ENCODE measurements around the gene PLXDC2.
"Not testable (repeated sequence)": the region's sequence is repeated elsewhere in the genome, so short reads cannot be mapped to it uniquely, and the experiment has no call there.

The PLXDC2 gene

DNA sequence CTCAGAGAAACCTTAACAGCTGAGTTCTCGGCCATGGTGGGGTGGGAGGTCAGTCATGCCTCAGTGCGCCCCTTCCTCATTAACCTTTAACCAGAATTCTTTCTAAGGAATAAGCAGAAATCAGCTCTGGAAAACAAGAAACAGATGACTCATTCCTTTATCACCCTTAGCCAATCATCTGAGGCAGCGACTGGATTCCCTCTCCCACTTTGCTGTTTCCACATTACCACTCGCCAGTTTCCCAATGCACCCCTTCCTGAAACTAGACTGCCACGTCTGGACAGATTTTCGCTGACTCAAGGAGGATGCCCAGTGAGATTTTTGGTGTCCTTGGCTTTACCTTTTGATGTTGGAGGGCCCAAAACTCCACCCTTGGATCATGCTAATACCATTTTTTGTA lies 223.8 kb downstream of the PLXDC2 start:
- no peak for DNase-seq (ENCODE audit: low read depth in 2 of 2)

DNA sequence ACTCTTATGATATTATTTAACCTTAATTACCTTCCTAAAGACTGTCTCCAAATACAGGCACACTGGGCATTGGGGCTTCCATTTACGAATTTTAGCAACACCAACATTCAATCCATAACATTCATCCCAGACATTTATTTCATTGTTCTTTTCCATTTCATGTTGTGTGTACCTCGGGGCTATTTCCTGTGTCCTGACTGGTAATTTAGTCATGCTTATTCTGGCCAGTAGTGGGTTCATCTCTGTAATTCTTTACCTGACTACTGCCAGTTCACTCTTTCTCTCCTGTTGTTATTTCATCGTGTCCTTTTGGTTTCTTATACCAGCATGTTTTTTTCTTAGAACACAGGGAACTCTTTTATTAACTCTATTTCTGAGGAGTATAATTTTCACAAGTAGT lies 225.7 kb downstream of the PLXDC2 start:
- no peak for DNase-seq (ENCODE audit: low read depth in 2 of 2)

DNA sequence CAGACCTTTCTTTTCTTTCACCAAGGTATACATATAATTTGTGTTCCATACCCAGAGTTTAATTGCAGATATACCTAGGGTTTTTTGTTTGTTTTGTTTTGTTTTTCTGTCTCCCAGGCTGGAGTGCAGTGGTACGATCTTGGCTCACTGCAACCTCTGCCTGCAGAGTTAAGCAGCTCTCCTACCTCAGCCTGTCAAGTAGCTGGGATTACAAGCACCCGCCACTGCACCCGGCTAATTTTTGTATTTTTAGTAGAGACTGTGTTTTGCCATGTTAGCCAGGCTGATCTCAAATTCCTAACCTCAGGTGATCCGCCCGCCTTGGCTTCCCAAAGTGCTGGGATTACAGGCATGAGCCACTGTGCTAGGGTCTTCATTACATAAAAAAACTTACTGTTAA lies 228.9 kb downstream of the PLXDC2 start:
- DNase-seq (ENCODE audit: low read depth in 2 of 2): not testable (repeated sequence)

DNA sequence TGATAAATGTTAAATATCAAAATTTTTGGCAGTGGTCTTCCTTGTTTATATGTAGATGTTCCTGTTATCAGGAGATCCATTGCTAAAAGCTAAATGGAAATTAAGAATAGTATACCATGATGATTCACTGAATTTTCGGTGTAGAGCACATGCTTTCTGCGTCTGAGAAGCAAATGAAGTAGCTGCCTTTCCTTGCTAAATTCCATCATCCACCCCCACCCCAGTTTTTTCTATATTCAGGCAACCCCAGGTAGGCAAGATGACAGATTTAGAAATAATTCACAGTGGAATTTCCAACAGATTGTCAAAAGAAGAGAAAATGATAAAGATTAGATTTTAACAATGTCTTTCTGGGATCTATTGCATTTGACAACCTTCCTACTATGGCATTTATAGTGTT lies 231.9 kb downstream of the PLXDC2 start:
- DNase-seq (ENCODE audit: low read depth in 2 of 2): no peak

DNA sequence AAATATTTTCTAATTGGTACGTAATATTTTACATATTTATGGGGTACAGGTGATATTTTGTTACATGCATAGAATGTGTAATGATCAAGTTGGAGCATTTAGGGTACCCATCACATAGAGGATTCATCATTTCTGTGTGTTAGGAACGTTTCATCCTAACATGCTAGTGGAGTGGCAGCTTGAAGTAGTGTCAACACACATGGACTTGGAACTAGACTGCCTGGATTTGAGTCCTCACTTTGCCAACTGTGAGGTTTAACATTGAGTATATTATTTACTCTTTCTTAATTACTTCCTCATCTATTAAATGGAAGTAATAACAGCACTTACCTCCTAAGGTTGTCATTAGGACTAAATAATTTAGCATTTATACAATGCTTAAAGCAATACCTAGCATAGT lies 241.9 kb downstream of the PLXDC2 start:
- DNase-seq (ENCODE audit: low read depth in 2 of 2): no peak

DNA sequence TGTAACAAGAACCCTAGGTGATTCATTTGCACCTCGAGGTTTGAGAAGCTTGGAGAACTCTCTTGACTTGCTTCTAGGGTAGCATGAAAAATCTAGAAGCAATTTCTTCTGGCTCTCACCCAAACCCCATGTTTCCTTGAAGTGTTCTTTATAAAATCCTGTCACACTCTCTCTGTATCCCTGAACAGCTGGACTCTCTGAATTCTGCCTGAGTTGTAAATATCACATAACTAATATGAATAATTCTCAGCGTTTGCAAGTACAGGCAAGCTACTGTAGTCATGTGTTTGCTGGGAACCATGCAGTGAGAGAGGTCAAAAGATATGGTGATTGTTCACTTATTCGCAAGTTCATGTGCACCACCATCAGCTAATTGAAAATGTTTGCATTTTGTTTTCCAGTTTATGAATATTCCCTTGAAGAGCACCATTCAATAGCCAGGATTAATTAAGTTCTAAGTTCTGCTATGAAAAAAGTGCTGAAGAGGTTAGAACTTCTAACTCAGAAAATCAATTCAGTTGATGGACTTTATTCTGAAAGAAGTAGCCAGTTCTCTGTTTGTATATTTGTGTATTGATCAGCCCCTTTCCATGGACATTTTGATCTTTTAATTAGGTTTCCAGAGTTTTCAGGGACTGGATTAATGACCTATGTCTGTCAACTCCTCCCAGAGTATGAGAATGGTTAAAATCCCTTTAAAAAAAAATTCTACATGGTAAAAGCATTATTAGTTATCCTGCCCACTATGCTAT lies 243.0 kb downstream of the PLXDC2 start:
- no peak for DNase-seq (ENCODE audit: low read depth in 2 of 2)

DNA sequence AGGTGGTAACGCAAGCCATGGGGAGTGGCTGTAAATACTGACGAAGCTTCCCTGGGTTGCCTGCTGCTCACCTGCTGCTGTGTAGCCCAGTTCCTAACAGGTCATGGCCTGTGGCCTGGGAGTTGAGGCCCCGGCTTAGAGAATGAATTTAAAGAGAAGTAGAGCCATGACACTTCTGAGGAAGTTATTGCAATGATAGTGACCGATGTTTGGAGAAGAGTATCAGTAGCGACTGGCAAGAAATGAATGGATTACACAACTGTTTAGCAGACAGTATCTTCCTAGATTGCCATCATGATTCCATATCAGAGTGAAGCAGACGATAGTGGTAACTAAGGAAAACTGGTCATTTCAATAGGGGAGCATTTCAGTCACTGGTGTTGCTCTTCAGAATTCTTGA lies 249.6 kb downstream of the PLXDC2 start:
- no peak for DNase-seq (ENCODE audit: low read depth in 2 of 2)

DNA sequence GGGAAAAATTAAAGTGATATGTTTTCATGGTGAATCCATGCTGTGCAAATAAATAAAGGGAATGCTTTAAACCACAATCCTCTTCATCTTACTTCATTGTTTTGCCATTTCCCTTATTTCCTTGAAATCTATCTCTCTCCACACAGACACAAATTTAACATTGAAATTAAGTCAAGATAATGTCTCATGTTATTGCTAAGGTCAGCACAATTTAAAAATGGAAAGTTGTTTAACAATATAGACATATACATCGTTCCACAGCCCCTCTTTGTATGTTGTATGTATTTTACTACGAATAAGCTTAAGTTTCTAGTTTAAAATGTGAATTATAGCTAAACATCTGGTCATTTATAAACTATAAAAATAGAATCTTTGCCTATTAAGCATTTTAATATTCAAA lies 256.9 kb downstream of the PLXDC2 start:
- no peak for DNase-seq (ENCODE audit: low read depth in 2 of 2)

DNA sequence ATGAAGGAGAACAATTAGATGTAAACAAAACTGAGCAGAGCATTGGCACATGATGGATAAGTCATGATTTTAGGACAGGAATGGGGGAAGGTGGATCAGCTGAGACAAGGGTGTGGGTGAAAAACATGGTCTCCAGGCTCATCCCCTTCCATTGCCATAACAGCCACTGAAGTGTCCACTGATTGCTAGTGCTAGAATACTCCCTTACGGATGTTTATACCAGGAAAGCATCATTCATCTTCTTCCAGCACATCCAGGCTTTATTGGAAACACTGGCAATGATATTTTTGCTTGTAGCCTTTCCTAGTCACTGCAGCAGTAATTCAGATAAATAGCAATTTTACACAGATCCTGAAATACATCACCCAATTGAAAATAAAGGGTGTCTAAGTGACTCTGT lies 259.5 kb downstream of the PLXDC2 start:
- DNase-seq (ENCODE audit: low read depth in 2 of 2): no peak

DNA sequence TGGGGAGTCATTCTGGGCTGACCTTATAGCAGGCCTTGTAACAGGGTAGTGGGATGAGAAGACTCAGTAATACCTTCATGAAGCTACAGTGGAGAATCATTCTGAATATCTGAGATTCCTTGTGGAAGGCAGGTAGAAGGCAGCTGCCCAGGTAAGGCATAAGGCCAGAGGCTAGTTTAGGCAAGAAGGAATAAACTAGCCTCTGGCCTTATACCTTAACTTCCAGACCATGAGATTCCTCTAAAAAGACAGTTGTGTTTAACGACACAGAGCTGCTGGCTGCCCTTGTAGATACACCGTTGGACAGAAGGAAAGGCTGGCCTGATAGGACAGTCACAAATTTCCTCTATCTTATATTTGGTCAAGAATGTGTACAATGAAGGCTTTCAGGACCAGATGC lies 268.2 kb downstream of the PLXDC2 start:
- no peak for DNase-seq (ENCODE audit: low read depth in 2 of 2)

DNA sequence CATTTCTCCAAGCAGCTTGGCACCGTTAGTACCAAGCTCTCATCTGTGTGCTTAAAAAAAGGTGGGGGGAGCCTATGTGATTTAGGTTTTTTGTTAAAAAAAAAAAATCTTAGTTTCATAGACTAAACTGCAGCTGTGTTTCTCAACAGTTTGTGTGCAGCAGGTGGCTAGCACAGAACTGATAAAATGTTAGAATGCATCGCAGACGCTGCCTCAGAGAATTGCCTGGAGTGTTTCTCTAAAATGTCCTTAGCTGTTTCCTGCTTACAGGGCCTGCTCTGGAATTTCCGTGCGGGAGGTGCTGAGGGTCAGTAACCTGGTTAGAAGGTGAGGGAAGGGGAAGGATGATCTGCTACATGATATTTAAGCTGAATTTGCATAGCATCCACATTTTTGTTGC lies 268.9 kb downstream of the PLXDC2 start:
- no peak for DNase-seq (ENCODE audit: low read depth in 2 of 2)

DNA sequence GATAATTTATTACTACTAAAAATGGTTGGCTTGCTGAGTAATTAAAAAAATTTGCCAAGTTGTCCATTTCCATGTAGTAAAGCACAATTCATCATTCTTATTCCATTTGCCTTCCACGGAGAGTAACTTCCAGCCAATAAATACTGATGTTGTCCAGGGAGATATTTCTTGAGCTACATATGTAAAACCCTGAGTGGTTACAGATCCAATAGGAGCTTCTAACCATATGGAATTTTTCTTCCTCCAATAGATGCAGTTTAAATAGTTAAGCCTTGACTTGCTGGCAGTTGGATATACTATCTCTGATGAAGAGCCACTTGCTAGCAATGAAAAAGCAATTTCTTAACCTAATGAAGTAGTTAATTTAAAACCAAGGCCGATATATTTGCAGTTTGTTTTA lies 271.1 kb downstream of the PLXDC2 start:
- no peak for DNase-seq (ENCODE audit: low read depth in 2 of 2)

DNA sequence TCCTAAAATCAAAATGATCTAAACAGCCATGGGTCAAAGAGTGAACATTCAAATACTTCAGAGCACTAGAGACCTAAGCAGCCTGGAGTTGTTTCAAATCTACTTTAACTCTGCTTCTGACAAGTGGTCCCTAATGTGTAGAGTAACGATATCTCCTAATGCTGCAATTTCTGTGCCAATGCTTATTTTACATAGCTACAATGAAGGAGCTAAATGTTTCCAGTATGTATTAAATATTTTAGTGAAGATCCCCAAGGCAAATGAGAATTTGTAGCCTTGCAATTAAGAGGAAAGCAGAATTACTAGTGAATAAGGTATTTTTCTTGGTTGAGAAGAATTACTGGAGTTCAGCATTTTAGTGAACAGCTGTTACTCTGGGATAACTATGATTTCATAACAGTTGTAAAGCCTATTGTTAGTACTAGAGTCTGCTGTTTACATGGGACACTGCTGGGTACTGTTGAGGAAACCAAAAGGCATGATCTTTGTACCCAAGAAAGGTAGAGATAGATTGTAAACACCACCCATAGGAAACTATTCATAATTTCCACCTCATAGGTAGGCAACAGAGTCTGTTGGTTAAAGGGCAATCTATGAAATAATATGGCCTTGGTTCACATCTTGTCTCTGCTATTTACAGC lies 271.9 kb downstream of the PLXDC2 start:
- DNase-seq (ENCODE audit: low read depth in 2 of 2): no peak

DNA sequence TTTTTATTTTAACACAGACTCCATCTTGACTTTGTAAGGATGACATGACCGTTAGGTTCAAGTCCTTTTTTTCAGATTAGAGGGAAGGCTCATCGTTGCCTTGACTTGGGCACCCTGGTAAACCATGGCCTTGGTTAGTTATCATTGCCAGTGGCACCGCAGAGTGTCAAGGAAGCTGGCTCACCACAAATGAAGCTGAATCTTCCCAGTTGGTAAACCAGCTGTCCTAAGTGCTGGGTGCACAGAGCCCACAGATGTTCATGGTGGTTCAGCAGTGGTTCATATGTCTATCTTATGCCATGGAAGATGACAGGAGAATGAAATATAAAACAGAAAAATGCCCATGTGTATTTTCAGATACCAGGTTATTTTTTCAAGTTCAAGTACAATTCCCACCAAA lies 273.6 kb downstream of the PLXDC2 start:
- DNase-seq (ENCODE audit: low read depth in 2 of 2): no peak

DNA sequence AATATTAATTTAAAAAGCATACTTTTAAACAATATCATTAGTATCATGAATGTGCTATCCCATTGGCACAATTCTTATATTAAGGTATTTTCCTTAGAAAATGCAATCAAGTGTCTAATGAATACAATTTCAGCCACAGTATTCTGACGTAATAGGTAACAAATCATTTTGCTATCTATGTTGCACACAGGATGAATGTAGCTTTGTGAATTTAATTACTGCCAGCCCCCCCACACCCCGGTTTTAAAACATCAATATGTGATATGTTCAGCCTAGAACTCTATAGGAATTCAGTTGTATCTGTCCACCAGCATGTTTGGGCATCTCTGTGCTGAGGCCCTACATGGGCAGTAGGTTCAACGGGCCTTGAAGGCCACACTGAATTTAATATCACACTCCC lies 274.6 kb downstream of the PLXDC2 start:
- no peak for DNase-seq (ENCODE audit: low read depth in 2 of 2)

DNA sequence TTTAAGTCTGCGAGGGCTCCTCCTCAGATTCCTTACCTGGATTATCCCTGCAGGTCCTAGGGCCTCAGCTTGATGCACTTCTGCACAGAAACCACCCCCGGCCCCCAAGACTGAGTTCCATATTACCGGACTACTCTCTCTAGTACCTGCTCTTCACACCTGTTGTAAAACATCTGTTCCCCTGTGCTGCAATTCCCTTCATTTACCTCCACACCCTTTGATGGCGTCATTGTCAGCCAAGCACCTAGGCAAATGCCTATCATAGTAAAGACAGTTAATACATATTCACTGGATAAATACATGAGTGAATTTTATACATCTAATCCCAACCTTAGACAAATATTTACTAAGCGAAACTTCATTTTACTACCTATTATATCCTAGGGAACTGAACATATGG lies 275.5 kb downstream of the PLXDC2 start:
- DNase-seq (ENCODE audit: low read depth in 2 of 2): no peak

DNA sequence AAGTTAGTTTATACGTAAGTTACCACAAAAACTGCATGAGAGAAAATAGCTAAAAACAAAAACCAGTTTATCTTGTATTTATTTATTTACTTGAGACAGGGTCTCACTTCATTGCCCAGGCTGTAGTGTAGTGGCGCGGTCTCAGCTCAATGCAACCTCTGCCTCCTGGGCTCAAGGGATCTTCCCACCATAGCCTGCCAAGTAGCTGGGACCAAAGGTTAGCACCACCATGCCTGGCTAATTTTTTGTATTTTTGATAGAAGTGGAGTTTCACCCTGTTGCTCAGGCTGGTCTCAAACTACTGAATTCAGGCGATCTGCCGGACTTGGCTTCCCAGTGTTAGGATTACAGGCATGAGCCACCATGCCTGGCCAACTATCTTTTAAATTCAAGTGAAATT lies 277.4 kb downstream of the PLXDC2 start:
- DNase-seq (ENCODE audit: low read depth in 2 of 2): no peak

DNA sequence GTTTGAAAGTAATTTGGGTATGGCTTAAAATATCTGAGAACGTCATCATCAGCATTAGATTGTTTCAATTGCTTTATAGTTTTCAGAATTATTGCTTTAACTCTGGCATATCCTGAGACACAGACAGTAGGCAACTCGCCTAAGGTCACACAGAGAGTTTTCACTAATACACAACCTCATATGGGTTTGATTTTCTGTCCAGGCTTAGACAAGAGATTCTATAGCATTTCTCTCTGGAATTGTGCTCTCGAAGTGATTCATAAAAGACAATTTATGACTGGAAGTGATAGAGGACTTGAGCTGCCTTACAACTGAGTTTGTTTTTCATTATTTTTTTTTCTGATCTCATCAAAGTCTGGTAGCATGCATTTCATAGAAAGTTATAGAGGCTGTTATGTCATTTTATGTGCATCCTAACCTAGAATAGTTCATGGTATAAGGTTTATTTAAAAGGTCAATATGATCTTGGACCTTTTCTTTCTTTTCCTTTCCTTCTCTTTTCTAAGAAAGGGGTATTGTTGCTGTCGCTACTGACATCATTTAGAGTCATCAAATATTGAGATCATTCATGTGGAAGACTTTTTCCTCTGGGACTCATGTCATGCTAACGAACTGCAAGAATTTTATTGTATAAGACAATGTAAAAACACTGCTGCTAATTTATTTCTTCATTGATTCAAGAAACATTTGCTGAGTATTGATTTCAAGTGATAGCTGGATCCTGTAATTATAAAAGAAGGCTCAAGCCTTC lies 278.2 kb downstream of the PLXDC2 start:
- no peak for DNase-seq (ENCODE audit: low read depth in 2 of 2)

DNA sequence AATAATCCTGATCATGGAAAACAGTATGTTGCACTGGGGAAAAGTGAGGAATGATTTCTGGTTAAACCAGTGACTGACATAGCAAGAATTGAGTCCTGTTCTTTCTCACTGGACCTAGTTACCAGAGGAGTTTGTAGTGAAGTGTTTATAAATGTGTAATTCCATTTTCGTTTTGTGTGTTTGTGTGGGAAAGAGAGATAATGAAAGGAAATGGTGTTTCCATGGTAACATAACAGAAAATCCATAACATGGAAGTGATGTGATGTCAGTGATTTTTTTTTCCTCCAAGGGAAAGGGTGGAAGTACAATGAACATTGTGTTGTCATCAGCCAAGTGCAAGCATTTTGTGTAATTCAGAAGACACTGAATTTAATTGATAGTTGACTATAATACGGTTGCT lies 283.9 kb downstream of the PLXDC2 start:
- no peak for DNase-seq (ENCODE audit: low read depth in 2 of 2)

DNA sequence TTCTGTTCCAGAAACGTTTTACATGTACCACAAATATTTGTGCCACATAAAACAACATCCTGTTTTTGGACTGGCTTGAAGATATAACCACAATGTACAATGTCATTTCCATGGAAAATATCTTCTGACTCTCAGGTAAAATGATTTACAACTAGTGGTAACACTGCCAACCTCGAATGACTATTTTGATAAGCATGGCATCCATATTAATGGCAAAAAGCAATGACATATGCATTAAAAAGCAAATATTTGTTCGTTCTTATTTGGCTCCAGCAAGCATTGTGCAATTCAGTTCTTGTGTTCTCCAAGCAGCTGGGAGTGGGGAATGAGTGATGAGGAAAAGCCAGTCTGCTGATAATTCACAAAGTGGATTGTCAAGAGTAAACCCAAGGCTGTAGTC lies 289.0 kb downstream of the PLXDC2 start:
- no peak for DNase-seq (ENCODE audit: low read depth in 2 of 2)

DNA sequence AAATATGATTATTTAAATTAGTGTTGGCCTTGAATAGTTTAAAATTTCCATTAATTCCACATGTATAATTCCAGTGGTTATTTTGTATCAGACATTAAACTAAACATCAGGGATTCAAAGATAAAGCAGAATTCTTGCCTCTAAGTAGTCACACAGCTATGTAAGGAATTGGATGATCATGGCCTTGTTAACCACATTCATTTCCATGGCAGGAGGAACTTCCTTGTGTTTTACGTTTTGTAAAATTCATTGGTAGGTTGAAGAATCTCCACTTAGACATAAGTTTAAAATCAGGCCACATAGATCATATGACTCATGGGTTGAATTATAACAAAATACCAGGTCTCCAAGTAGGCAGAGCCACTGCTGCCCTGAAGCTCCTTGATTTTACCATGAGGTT lies 289.7 kb downstream of the PLXDC2 start:
- no peak for DNase-seq (ENCODE audit: low read depth in 2 of 2)

DNA sequence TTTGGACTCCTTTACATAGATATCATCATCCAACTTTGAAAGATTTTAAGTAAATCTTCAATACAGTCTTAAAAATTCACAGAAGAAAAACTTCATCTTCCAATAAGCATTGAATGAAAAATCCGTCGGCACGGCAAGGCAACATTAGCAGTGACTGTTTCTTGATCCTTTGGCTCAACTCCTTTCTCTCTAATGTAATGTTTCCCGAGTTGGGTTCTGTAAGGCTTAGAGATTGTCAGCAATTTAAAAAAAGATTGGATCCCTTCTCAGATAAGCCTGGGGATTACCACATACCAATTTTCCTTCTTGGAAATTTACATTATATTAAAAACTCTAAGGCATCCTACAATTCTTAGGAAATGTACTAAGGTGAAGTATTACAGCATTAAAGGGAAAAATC lies 291.8 kb downstream of the PLXDC2 start:
- DNase-seq (ENCODE audit: low read depth in 2 of 2): no peak

DNA sequence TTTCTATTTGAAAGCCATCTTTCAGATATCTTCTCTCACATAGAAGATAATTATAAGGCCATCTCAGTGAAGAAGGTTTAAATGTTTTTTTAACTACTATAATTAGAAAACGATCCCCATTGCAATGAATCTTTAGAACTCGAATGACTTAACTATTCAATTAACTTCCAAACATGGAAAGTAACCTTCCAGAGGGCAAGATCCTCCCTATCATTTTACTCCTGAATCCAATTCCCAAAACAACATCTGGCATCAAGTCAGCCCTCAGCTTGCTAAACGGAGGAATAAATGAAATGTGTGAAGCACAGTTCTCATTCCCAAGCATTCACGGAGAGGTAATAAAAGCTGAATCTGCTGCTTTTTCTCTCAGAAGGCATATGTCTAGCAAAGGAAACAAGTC lies 293.4 kb downstream of the PLXDC2 start:
- DNase-seq (ENCODE audit: low read depth in 2 of 2): no peak

Measured in stimulated activated CD8-positive, alpha-beta memory T cell treated with anti-CD3 and anti-CD28 coated beads, Interleukin-7, amount 100 ng/mL, for 4 hours (primary cell).